Skeletal muscle satellite cell (primary cell): Measurements from ENCODE around the gene DSG2.

Experiments
- H3K27me3 ChIP-seq: 2 replicates; pipeline ENCODE4 v1.7.0; 2013; ENCODE audit warnings: low read length; ENCODE audit not compliant: control insufficient read depth, insufficient read depth
- H3K36me3 ChIP-seq: 2 replicates; pipeline ENCODE4 v1.7.0; 2013; ENCODE audit warnings: mild to moderate bottlenecking, control low read depth, low read length; ENCODE audit not compliant: insufficient read depth
- H3K4me1 ChIP-seq: 2 replicates; pipeline ENCODE4 v1.7.0; 2013; ENCODE audit warnings: low read length; ENCODE audit not compliant: control insufficient read depth, insufficient read depth
- H3K4me2 ChIP-seq: 2 replicates; pipeline ENCODE4 v1.7.0; 2013; ENCODE audit warnings: mild to moderate bottlenecking, low read length
- H3K4me3 ChIP-seq: 2 replicates; pipeline ENCODE4 v1.7.0; 2013; ENCODE audit warnings: low read length
- H3K9ac ChIP-seq: 2 replicates; pipeline ENCODE4 v1.7.0; 2013; ENCODE audit warnings: mild to moderate bottlenecking, low read depth, low read length, moderate library complexity
- H3K9me3 ChIP-seq: replicated peaks from 2 replicates; pipeline ENCODE4 v1.7.0; 2013; ENCODE audit warnings: mild to moderate bottlenecking, control low read depth, low read length

Gene DSG2

DNA sequence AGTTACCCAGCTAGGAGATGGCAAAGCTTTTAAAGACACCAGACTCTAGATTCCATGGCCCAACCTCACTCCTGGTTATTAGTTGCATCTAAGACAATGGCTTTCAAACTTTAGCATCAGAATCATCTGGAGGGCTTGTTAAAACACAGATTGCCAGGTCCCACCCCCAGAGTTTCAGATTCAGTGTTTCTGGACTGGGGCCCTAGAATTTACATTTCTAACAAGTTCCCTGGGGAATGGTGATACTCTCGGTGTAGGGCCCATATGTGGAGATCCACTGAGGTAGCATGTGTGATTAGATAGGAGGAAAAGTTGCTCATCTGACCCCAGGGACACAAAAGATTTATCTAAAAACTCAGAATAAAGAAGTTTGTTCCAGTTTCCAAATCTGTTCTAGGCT is 79.2 kb downstream of the DSG2 start:
- Histone ChIP-seq H3K4me2 (no peak overlapping the region), H3K4me3 (no peak overlapping the region), H3K27me3 (no peaks in the 10 kb centered on the region), H3K9me3 (no peaks in the 10 kb centered on the region), H3K36me3 (no peaks in the 10 kb centered on the region), H3K4me1 (no peaks in the 10 kb centered on the region), H3K9ac (no peak overlapping the region)

- Histone ChIP-seq H3K27me3 (no peaks in the 10 kb centered on the region), H3K9ac (no peak overlapping the region), H3K36me3 (no peaks in the 10 kb centered on the region), H3K4me3 (no peak overlapping the region), H3K4me1 (no peaks in the 10 kb centered on the region), H3K9me3 (no peaks in the 10 kb centered on the region), H3K4me2 (no peak overlapping the region)
Measured at GRCh38 chr18:31578126-31578525, 80.1 kb downstream of the DSG2 start.

DNA sequence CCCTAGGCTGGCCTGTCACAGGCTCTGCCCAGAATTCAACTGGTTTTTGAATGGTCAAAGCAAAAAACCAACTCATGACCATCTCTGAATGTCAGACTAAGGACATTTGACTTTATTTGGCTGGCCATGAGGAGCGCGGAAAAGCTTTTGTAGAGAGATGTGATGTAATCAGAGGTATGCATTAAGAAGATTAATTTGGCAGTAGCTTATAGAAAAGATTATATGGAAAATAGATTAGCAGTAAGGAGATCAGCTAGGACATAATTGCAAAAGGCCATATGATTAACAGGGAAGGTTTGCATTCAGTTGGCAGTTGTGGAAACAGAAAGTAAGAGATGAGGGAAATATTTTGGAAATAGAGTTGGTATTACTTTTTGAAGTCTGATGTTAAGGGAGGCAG is 81.4 kb downstream of the DSG2 start:
- Histone ChIP-seq H3K36me3 (no peaks in the 10 kb centered on the region), H3K4me2 (no peak overlapping the region), H3K27me3 (no peaks in the 10 kb centered on the region), H3K4me1 (no peaks in the 10 kb centered on the region), H3K9ac (no peak overlapping the region), H3K4me3 (no peak overlapping the region), H3K9me3 (no peaks in the 10 kb centered on the region)

GRCh38 chr18:31581498-31582197 is 83.7 kb downstream of the DSG2 start:
- H3K9ac ChIP-seq: no peak overlapping the region
- H3K36me3 ChIP-seq: no peaks in the 10 kb centered on the region
- H3K4me1 ChIP-seq: no peaks in the 10 kb centered on the region
- H3K9me3 ChIP-seq: no peaks in the 10 kb centered on the region
- H3K4me2 ChIP-seq: no peak overlapping the region
- no peaks in the 10 kb centered on the region for H3K27me3 ChIP-seq
- no peak overlapping the region for H3K4me3 ChIP-seq

DNA sequence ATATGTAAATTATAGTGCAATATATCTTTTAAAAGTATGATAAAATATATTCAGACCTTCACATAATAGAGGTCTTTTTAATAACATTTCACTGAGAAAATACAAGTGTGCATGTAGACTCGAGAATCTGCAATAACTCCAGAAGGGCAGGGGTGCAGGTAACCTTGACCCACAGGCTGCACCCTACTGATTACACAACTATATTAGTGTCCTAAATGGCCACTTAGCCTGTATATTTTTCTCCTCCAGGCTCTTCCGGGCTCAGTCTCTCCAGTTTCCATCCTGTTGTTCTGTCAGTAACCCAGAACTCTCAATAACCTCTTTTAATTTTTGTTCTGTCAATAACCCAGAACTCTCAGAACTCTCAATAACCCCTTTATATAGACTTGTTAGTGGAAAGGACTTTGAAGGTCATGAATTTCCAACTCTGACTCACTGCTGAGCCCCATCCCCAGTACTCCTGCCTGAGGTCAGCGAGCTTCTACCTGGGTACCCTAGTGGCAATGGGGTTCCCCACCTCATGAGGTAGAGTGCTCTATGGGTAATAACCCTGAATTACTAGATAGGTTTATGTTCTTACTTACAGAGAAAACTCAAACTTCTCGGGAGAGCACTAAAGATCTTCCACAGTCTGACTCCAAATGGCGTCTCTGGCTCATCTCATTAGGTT is 85.3 kb downstream of the DSG2 start:
- Histone ChIP-seq H3K9me3 (no peaks in the 10 kb centered on the region), H3K36me3 (no peaks in the 10 kb centered on the region), H3K9ac (no peak overlapping the region), H3K27me3 (no peaks in the 10 kb centered on the region), H3K4me2 (no peak overlapping the region), H3K4me1 (no peaks in the 10 kb centered on the region), H3K4me3 (no peak overlapping the region)

DNA sequence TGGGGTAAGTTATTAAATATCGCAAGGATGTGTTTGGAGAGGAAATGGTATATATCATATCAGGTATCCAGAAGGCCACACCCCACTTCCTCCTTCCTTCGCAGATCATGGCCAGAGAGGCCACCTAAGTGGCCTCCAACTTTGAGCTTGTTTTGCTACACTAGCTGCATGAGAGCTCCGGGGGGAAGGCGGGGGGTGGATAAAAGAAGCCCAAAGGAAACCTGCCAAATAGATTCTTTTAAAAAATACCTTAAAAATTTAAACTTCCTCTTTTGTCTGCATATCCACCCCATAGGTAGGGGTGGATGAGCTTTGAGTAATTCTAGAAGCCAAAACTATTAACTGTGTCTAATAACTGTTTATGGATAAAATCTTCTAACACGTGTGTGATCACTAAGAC is 88.0 kb downstream of the DSG2 start:
- no peaks in the 10 kb centered on the region for H3K27me3 ChIP-seq
- no peak overlapping the region for H3K4me3 ChIP-seq
- no peaks in the 10 kb centered on the region for H3K36me3 ChIP-seq
- H3K4me1 ChIP-seq: no peaks in the 10 kb centered on the region
- no peak overlapping the region for H3K4me2 ChIP-seq
- H3K9me3 ChIP-seq: no peaks in the 10 kb centered on the region
- no peak overlapping the region for H3K9ac ChIP-seq

DNA sequence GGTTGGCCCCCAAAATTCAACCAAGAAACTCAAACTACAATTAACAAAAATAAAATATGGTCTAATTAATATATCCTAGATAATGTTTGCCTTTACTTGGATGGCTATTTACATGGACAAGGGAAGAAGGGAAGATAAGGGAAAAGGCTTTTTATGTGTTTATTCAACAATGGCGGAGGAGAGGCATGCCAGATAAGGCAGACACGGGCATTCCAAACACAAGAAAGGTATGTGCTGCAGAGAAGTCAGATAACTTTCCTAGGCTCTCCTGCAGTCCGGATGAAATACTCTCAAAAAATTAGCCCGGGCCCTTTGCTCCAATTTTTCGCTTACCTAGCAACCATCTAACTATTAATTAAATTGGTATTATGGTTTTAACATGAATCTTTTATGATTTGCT is 88.6 kb downstream of the DSG2 start:
- Histone ChIP-seq H3K9ac (no peak overlapping the region), H3K36me3 (no peaks in the 10 kb centered on the region), H3K9me3 (no peaks in the 10 kb centered on the region), H3K4me2 (no peak overlapping the region), H3K27me3 (no peaks in the 10 kb centered on the region), H3K4me1 (no peaks in the 10 kb centered on the region), H3K4me3 (no peak overlapping the region)

GRCh38 chr18:31587529-31587928 is 89.6 kb downstream of the DSG2 start:
- no peak overlapping the region for H3K4me2 ChIP-seq
- no peaks in the 10 kb centered on the region for H3K9me3 ChIP-seq
- no peaks in the 10 kb centered on the region for H3K36me3 ChIP-seq
- no peaks in the 10 kb centered on the region for H3K27me3 ChIP-seq
- H3K9ac ChIP-seq: no peak overlapping the region
- no peak overlapping the region for H3K4me3 ChIP-seq
- no peaks in the 10 kb centered on the region for H3K4me1 ChIP-seq

- Histone ChIP-seq H3K9me3 (no peaks in the 10 kb centered on the region), H3K9ac (no peak overlapping the region), H3K27me3 (no peaks in the 10 kb centered on the region), H3K4me1 (no peaks in the 10 kb centered on the region), H3K4me3 (no peak overlapping the region), H3K36me3 (no peaks in the 10 kb centered on the region), H3K4me2 (no peak overlapping the region)
Measured at GRCh38 chr18:31590570-31590969, 92.6 kb downstream of the DSG2 start.

GRCh38 chr18:31591113-31591512 is 93.1 kb downstream of the DSG2 start:
- Histone ChIP-seq H3K36me3 (no peaks in the 10 kb centered on the region), H3K4me3 (no peak overlapping the region), H3K9me3 (no peaks in the 10 kb centered on the region), H3K4me1 (no peaks in the 10 kb centered on the region), H3K9ac (no peak overlapping the region), H3K4me2 (no peak overlapping the region), H3K27me3 (no peaks in the 10 kb centered on the region)

GRCh38 chr18:31591628-31592027 is 93.7 kb downstream of the DSG2 start, which contains the start of gene TTR:
Gene TTR (plus strand): TSS chr18:31591877. CDS start chr18:31591903, 26 bp downstream.
- no peak within 1 kb of the TSS for H3K4me2 ChIP-seq
- H3K4me3 ChIP-seq: no peak within 1 kb of the TSS
- no peaks in the 10 kb centered on the region for H3K27me3 ChIP-seq
- H3K9ac ChIP-seq: no peak within 1 kb of the TSS
- no peaks in the 10 kb centered on the region for H3K4me1 ChIP-seq
- no peaks in the 10 kb centered on the region for H3K36me3 ChIP-seq
- no peaks in the 10 kb centered on the region for H3K9me3 ChIP-seq
